KMS-11 (cell line): Measurements from ENCODE around the gene HOXB1.
"Not testable (repeated sequence)": the region's sequence is repeated elsewhere in the genome, so short reads cannot be mapped to it uniquely, and the experiment has no call there.

ENCODE experiments used
- H2AFZ ChIP-seq: fragments of 200-600 bp; sonication (generic); 2 replicates; pipeline ENCODE4 v1.6.1; 2016; ENCODE audit warnings: antibody characterized with exemption, mixed run types, low read depth
- H3K27ac ChIP-seq: fragments of 200-600 bp; sonication (generic); 2 replicates; pipeline ENCODE4 v1.6.1; 2016; ENCODE audit warnings: mild to moderate bottlenecking, mixed run types
- H3K27me3 ChIP-seq: fragments of 200-600 bp; sonication (generic); 2 replicates; pipeline ENCODE4 v1.6.1; 2017; ENCODE audit warnings: mild to moderate bottlenecking, low read depth, mixed run types, moderate library complexity; ENCODE audit not compliant: insufficient read depth
- H3K36me3 ChIP-seq: fragments of 200-600 bp; sonication (generic); 2 replicates; pipeline ENCODE4 v1.6.1; 2017; ENCODE audit warnings: mild to moderate bottlenecking, mixed run types; ENCODE audit not compliant: insufficient read depth
- H3K4me1 ChIP-seq: fragments of 200-600 bp; sonication (generic); 2 replicates; pipeline ENCODE4 v1.6.1; 2016; ENCODE audit warnings: mild to moderate bottlenecking, low read depth, mixed run types; ENCODE audit not compliant: poor library complexity, severe bottlenecking
- H3K4me2 ChIP-seq: fragments of 200-600 bp; sonication (generic); 2 replicates; pipeline ENCODE4 v1.7.0; 2016; ENCODE audit warnings: mild to moderate bottlenecking, mixed run types
- H3K4me3 ChIP-seq: fragments of 200-600 bp; sonication (generic); IDR thresholded peaks from 2 replicates; pipeline ENCODE4 v1.6.1; 2017; ENCODE audit warnings: low read depth, low read length, mixed read lengths; ENCODE audit not compliant: insufficient read depth
- H3K79me2 ChIP-seq: fragments of 200-600 bp; sonication (generic); 2 replicates; pipeline ENCODE4 v1.6.1; 2016; ENCODE audit warnings: low read depth, mixed run types; ENCODE audit not compliant: insufficient read depth
- H3K9ac ChIP-seq: fragments of 200-600 bp; sonication (generic); 2 replicates; pipeline ENCODE4 v1.6.1; 2016; ENCODE audit warnings: mild to moderate bottlenecking, mixed run types
- H4K20me1 ChIP-seq: fragments of 200-600 bp; sonication (generic); 2 replicates; pipeline ENCODE4 v1.6.1; 2016; ENCODE audit warnings: mild to moderate bottlenecking, mixed run types; ENCODE audit not compliant: insufficient read depth
- CTCF ChIP-seq: fragments of 200-600 bp; sonication (generic); conservative IDR thresholded peaks from 2 replicates; pipeline ENCODE4 v1.6.1; 2017; ENCODE audit warnings: low read depth, mild to moderate bottlenecking, antibody characterized with exemption, low read length, moderate library complexity, mixed read lengths

HOXB1 gene

GRCh38 chr17:48539177-48539576, 8.4 kb upstream of the HOXB1 start:
- H3K4me1 ChIP-seq = no peaks in the 10 kb centered on the region
- no peaks in the 10 kb centered on the region for H4K20me1 ChIP-seq
- H3K27ac ChIP-seq = no peak overlapping the region
- no peak overlapping the region for H3K4me3 ChIP-seq
- no peak for TF ChIP-seq CTCF
- peaks cover 7% of the 10 kb centered on the region; the same call in 1 of the 2 replicates for H3K27me3 ChIP-seq
- no peaks in the 10 kb centered on the region for H3K36me3 ChIP-seq
- no peak overlapping the region for H3K9ac ChIP-seq
- no peak overlapping the region for H3K4me2 ChIP-seq
- H3K79me2 ChIP-seq = no peaks in the 10 kb centered on the region
- H2AFZ ChIP-seq = no peak overlapping the region

- no peaks in the 10 kb centered on the region for H3K36me3 ChIP-seq
- no peaks in the 10 kb centered on the region for H3K79me2 ChIP-seq
- no peak overlapping the region for H3K9ac ChIP-seq
- no peak overlapping the region for H3K27ac ChIP-seq
- H4K20me1 ChIP-seq = no peaks in the 10 kb centered on the region
- no peak overlapping the region for H3K4me2 ChIP-seq
- no peak overlapping the region for H2AFZ ChIP-seq
- H3K4me3 ChIP-seq = no peak overlapping the region
- no peak for TF ChIP-seq CTCF
- no peaks in the 10 kb centered on the region; the same call in 1 of the 2 replicates for H3K27me3 ChIP-seq
- no peaks in the 10 kb centered on the region for H3K4me1 ChIP-seq
Observed at GRCh38 chr17:48537316-48537715, 6.5 kb upstream of the HOXB1 start.

DNA sequence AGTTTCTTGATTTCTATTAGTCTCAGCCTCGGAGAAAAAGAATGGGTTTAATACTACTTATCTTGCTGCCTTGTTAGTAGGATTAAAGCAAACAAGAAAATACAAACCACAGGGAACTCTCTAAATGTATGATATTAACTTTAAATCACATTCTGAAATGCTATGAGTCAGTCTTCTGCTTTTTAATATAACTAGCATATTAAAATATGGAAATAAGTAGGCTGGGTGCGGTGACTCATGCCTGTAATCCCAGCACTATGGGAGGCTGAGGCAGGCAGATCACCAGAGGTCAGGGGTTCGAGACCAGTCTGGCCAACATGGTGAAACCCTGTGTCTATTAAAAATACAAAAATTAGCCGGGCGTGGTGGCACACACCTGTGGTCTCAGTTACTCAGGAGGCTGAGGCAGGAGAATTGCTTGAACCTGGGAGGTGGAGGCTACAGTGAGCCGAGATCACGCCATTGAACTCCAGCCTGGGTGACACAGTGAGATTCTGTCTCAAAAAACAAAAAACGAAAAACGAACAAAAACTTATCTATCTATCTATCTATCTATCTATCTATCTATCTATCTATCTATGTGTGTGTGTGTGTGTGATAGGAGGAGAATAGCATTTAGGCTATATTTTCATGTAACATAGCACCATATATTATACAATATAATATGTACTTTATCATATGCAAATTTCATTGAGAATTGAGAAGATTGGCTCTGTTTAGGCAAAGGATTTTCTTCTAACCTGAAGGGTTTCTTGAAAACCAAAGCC, 5.2 kb upstream of the HOXB1 start:
- not testable (repeated sequence) for H4K20me1 ChIP-seq, H3K9ac ChIP-seq, H3K36me3 ChIP-seq, H3K79me2 ChIP-seq, H3K27me3 ChIP-seq, H3K4me2 ChIP-seq, H3K4me1 ChIP-seq, H3K4me3 ChIP-seq, H2AFZ ChIP-seq, H3K27ac ChIP-seq

- Histone ChIP-seq H2AFZ (no peak overlapping the region), H4K20me1 (no peaks in the 10 kb centered on the region), H3K27ac (no peak overlapping the region), H3K27me3 (no peaks in the 10 kb centered on the region), H3K4me1 (no peaks in the 10 kb centered on the region), H3K4me2 (no peak overlapping the region), H3K36me3 (no peaks in the 10 kb centered on the region), H3K4me3 (no peak overlapping the region), H3K9ac (no peak overlapping the region), H3K79me2 (no peaks in the 10 kb centered on the region)
- no peak for TF ChIP-seq CTCF
Observed at GRCh38 chr17:48532261-48532660, 1.4 kb upstream of the HOXB1 start.

DNA sequence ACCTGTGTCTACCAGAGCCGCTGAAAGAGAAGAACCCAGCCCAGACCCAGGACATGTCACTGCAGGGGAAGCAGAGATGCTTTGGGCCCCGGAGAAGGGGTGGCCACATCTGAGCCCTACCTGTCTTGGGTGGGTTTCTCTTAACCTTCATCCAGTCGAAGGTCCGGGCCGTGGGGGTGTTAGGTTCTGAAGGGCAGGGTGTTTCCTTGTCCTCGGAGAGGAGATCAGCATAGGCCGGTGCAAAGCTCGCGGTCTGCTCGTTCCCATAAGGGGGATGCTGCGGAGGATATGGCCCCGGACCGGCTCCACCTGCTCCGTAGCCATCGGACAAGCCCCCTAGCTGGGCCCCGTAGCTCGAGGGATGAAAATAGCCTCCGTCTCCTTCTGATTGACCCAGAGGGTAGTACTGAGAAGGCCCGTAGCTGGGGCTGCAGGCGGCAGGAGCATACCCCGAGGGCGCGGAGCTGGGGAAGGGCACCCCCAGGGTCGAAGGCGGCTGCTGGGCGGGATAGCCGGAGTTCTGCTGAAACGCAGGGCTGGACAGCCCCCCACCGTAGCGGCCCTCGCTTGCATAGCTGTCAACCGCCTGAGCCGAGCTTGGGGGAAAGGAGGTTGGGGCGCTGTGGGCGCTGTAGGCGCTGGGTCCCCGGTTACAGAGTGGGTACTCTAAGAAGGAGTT, 464 bp downstream of the HOXB1 start:
- Histone ChIP-seq H3K4me1 (no peaks in the 10 kb centered on the region), H3K36me3 (no peaks in the 10 kb centered on the region), H3K79me2 (no peaks in the 10 kb centered on the region), H2AFZ (no peak overlapping the region), H3K27me3 (no peaks in the 10 kb centered on the region), H3K27ac (no peak overlapping the region), H3K4me2 (no peak overlapping the region), H3K4me3 (no peak overlapping the region), H4K20me1 (no peaks in the 10 kb centered on the region), H3K9ac (no peak overlapping the region)
- no peak for TF ChIP-seq CTCF
